ENCODE data around the gene CIB2.

Gene CIB2

DNA sequence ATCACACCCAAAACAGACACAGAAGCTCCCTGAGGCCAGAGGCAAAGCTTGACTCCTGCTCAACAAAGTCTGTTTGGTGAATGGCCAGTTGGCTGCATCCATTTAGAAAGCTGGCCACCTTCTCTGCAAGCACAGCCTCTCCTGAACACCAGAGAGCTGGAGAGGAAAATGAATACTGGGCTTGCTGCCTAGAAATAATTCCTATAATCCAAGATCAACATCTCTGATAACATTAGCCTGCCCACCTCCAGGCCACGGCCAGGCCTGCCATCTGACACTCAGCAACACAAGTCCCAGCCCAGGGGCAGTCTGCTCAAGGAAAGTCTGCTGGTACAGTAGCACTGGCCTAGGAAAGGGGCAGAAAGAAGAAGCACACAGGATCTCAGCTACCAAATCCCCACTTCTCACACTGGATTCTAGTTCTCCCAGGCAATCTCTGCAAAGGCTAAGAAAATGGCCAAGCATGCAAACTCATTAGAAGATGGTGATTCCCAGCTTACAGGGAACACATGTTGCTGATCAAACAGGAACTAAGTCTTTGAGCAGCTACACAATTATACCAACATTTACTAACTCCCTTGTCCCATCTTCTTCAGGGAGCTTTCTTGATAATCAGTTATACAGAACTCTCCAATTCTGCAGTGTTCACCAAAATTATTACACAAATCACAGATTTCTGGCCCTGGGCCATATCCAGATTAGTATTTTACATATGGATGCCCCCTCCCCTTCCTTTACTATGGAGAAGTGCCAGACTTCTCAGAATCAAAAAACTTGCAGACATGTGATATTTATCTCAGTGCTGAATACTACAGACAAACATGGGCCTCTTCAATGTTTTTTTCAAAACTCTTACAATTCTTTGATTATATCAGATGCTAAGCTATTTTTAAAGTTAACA lies 63.7 kb downstream of the CIB2 start:
- Histone ChIP-seq H3K27ac (ENCODE audit: extremely low read depth, low read depth, low read length) (peak overlapping the region; percentile 43), H3K9me3 (ENCODE audit: control insufficient read depth, insufficient read depth, low read depth, low read length) (no peaks in the 10 kb centered on the region), H3K36me3 (ENCODE audit: control insufficient read depth in 2 of 2, insufficient read depth in 1 of 2, low read length in 2 of 2) (no peaks in the 10 kb centered on the region), H3K4me3 (ENCODE audit: low read depth, low read length) (no peak overlapping the region), H3K4me1 (ENCODE audit: control insufficient read depth, insufficient read depth, low read length) (peaks cover 62% of the 10 kb centered on the region)
- CTCF ChIA-PET: interaction anchor here (0.6 to 1.3 kb wide), 12 partner anchors 9 to 433 kb away, joined by 3 to 4 read pairs (median 3); no protein-coding TSS in a partner anchor
- TF ChIP-seq ZNF600 (tag by site-specific recombination; IDR thresholded peaks at IDR 0.05) (peak; percentile 43; the same call in 1 of the 2 replicates), MZF1 (tag by site-specific recombination; IDR thresholded peaks at IDR 0.05; ENCODE audit: borderline replicate concordance) (peak; percentile 67; the same call in 1 of the 2 replicates), PRDM10 (tag by site-specific recombination; IDR thresholded peaks at IDR 0.05) (0 out of 2 replicates have a peak, but pooled peaks have one; percentile 17), SCRT2 (tag by site-specific recombination; IDR thresholded peaks at IDR 0.05) (peak; percentile 75), OSR2 (tag by site-specific recombination; IDR thresholded peaks at IDR 0.05) (peak; percentile 57; the same call in 1 of the 2 replicates), ZBTB17 (tag by site-specific recombination; IDR thresholded peaks at IDR 0.05) (0 out of 2 replicates have a peak, but pooled peaks have one; percentile 18), SCRT1 (tag by site-specific recombination; IDR thresholded peaks at IDR 0.05; ENCODE audit: borderline replicate concordance) (0 out of 2 replicates have a peak, but pooled peaks have one; percentile 55), ZBTB26 (tag by site-specific recombination; optimal IDR thresholded peaks at IDR 0.05) (no peak), ZNF132 (tag by site-specific recombination; IDR thresholded peaks at IDR 0.05; ENCODE audit: borderline replicate concordance) (no peak)
- POLR2A ChIA-PET: no interaction called here

DNA sequence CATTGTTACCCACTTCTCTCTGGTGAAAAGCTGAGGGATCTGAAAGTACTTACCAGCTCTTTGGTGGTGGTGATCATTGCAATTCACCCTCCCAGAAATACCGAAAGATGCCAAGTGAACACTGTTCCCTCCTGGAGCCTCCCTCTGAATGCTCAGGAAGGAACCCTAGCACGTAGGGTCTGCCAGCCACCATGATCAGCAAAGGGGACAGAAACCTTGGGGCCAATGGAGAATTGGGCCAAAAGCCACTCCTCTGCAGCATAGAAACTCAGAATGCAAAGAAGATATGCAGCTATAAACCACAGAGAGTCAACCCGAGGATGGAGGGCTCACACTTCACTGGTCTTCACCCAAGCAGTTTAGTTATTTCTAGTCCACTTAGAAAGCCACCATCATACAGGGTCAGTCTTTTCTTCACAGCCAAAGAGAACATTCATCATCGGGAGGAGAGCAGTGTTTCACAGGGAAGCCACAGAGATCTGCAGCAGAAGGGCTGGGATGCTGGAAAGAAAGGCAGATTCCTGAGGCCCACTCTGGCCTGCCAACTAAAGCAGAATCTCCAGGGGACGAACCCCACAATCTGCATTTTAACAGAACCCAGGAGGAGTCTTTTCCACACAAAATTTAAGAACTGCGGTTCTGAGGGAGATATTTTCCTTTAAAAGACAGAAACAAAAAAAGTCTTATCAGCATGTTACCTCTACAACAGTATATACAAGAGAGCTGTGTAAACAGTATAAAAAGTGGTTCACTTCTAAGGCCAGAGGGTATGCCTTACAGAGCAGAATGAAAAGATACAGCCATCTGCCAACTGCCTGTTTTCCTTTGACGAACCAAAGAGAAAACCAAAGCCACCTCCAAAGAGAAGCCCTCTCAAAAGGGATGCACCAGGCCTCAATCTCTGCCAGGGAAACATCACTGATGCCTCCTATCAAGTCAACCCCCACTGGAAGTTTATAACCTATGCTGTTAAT lies 65.0 kb downstream of the CIB2 start:
- no peaks in the 10 kb centered on the region for H3K9me3 ChIP-seq (ENCODE audit: control insufficient read depth, insufficient read depth, low read depth, low read length)
- TF ChIP-seq, protein P1, sequence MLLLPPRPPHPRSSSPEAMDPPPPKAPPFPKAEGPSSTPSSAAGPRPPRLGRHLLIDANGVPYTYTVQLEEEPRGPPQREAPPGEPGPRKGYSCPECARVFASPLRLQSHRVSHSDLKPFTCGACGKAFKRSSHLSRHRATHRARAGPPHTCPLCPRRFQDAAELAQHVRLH (tag by site-specific recombination; IDR thresholded peaks at IDR 0.05): no peak
- no peak for TF ChIP-seq ZNF677 (tag by site-specific recombination; IDR thresholded peaks at IDR 0.05)
- TF ChIP-seq ELK4 (IDR thresholded peaks at IDR 0.05; ENCODE audit: borderline replicate concordance, low read depth, low read length): no peak
- no peak for TF ChIP-seq KLF16 (tag by site-specific recombination; IDR thresholded peaks at IDR 0.05)
- TF ChIP-seq ZBTB20 (tag by site-specific recombination; IDR thresholded peaks at IDR 0.05): peak; percentile 91
- H3K27ac ChIP-seq (ENCODE audit: extremely low read depth, low read depth, low read length): peak overlapping the region; percentile 49
- CTCF ChIA-PET: interaction anchor here (0.6 to 1.2 kb wide), 2 partner anchors 42 to 107 kb away, joined by 3 read pairs; no protein-coding TSS in a partner anchor
- H3K4me3 ChIP-seq (ENCODE audit: low read depth, low read length): no peak overlapping the region
- POLR2A ChIA-PET: interaction anchor here (0.6 kb wide), 1 partner anchor 99 kb away, joined by 3 read pairs; no protein-coding TSS in a partner anchor
- no peaks in the 10 kb centered on the region for H3K36me3 ChIP-seq (ENCODE audit: control insufficient read depth in 2 of 2, insufficient read depth in 1 of 2, low read length in 2 of 2)
- peaks cover 59% of the 10 kb centered on the region for H3K4me1 ChIP-seq (ENCODE audit: control insufficient read depth, insufficient read depth, low read length)
